Gastroesophageal sphincter (tissue), 3 donors: ENCODE data around the gene PIP4K2A.

Experiments
- EP300 ChIP-seq: sonication (generic); formaldehyde crosslinking; IDR thresholded peaks from one replicate; pipeline ENCODE4 v1.6.1; 2017; ENCODE audit warnings: antibody characterized with exemption, mild to moderate bottlenecking
- POLR2A ChIP-seq, 2 donors: fragments of 450-650 bp; IDR thresholded peaks; one replicate each; pipeline ENCODE4 v1.6.1; 2017; ENCODE audit warnings: antibody characterized with exemption in 2 of 2, mild to moderate bottlenecking in 2 of 2, moderate library complexity in 1 of 2
- TF ChIP-seq, protein P1 (sequence below), 4 experiments: fragments of 200-600 bp in 2 of 4; fragments of 450-650 bp in 2 of 4; sonication (generic) in 1 of 4; IDR thresholded peaks; one replicate each; pipeline ENCODE4 v1.5.1; 2017 to 2019; ENCODE audit warnings: antibody characterized with exemption in 4 of 4, mild to moderate bottlenecking in 2 of 4, moderate library complexity in 2 of 4

GRCh38 chr10:22633528-22633927 is 80.8 kb downstream of the PIP4K2A start:
- TF ChIP-seq, protein P1, sequence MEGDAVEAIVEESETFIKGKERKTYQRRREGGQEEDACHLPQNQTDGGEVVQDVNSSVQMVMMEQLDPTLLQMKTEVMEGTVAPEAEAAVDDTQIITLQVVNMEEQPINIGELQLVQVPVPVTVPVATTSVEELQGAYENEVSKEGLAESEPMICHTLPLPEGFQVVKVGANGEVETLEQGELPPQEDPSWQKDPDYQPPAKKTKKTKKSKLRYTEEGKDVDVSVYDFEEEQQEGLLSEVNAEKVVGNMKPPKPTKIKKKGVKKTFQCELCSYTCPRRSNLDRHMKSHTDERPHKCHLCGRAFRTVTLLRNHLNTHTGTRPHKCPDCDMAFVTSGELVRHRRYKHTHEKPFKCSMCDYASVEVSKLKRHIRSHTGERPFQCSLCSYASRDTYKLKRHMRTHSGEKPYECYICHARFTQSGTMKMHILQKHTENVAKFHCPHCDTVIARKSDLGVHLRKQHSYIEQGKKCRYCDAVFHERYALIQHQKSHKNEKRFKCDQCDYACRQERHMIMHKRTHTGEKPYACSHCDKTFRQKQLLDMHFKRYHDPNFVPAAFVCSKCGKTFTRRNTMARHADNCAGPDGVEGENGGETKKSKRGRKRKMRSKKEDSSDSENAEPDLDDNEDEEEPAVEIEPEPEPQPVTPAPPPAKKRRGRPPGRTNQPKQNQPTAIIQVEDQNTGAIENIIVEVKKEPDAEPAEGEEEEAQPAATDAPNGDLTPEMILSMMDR (IDR thresholded peaks at IDR 0.05) = no peak
- no peak for TF ChIP-seq POLR2A (IDR thresholded peaks at IDR 0.05)
- no peak for TF ChIP-seq EP300
